Nephron (organoid): ENCODE measurements around the gene MICAL3.

Experiments
- H3K27ac Mint-ChIP-seq, 3 experiments: 2 replicates each; pipeline ENCODE4 v1.8.0; 2020; ENCODE audit warnings: mixed read lengths in 3 of 3, mild to moderate bottlenecking in 2 of 3, moderate library complexity in 1 of 3
- H3K27me3 Mint-ChIP-seq: 2 replicates; pipeline ENCODE4 v1.8.0; 2021; ENCODE audit warnings: low read depth, mild to moderate bottlenecking, moderate library complexity, mixed read lengths
- H3K36me3 Mint-ChIP-seq: 2 replicates; pipeline ENCODE4 v1.8.0; 2020; ENCODE audit warnings: low read depth, mixed read lengths
- H3K4me1 Mint-ChIP-seq: 2 replicates; pipeline ENCODE4 v1.8.0; 2020; ENCODE audit warnings: mixed read lengths
- H3K4me3 Mint-ChIP-seq, 3 experiments: 2 replicates each; pipeline ENCODE4 v1.8.0; 2020; ENCODE audit warnings: mild to moderate bottlenecking in 3 of 3, mixed read lengths in 3 of 3, moderate library complexity in 2 of 3
- H3K9me3 Mint-ChIP-seq: 2 replicates; pipeline ENCODE4 v1.8.0; 2020; ENCODE audit warnings: mixed read lengths
- CTCF ChIP-seq, 3 experiments: fragments of 200-600 bp; sonication (generic); IDR thresholded peaks; one replicate each; pipeline ENCODE4 v1.5.0; 2021; ENCODE audit warnings: antibody characterized with exemption in 3 of 3; ENCODE audit not compliant: unreplicated experiment in 3 of 3

MICAL3 gene

GRCh38 chr22:17802822-17803221 lies 221.5 kb downstream of the MICAL3 start:
- H3K9me3 Mint-ChIP-seq = no peaks in the 10 kb centered on the region
- no peak overlapping the region for H3K27ac Mint-ChIP-seq
- no peak for TF ChIP-seq CTCF (IDR thresholded peaks at IDR 0.05; ENCODE audit: unreplicated experiment in 3 of 3)
- no peaks in the 10 kb centered on the region for H3K27me3 Mint-ChIP-seq
- H3K4me1 Mint-ChIP-seq = peaks cover 36% of the 10 kb centered on the region
- peaks cover 21% of the 10 kb centered on the region for H3K36me3 Mint-ChIP-seq
- no peak overlapping the region for H3K4me3 Mint-ChIP-seq

- Mint-ChIP-seq H3K36me3 (peaks cover 21% of the 10 kb centered on the region), H3K4me3 (no peak overlapping the region), H3K4me1 (peaks cover 32% of the 10 kb centered on the region), H3K9me3 (no peaks in the 10 kb centered on the region), H3K27ac (no peak overlapping the region), H3K27me3 (no peaks in the 10 kb centered on the region)
- no peak for TF ChIP-seq CTCF (IDR thresholded peaks at IDR 0.05; ENCODE audit: unreplicated experiment in 3 of 3)
Measured at GRCh38 chr22:17802411-17802810, 221.9 kb downstream of the MICAL3 start.

GRCh38 chr22:17797721-17798559 lies 226.4 kb downstream of the MICAL3 start:
- H3K4me1 Mint-ChIP-seq = peaks cover 20% of the 10 kb centered on the region
- no peaks in the 10 kb centered on the region for H3K9me3 Mint-ChIP-seq
- H3K27me3 Mint-ChIP-seq = no peaks in the 10 kb centered on the region
- H3K27ac Mint-ChIP-seq = no peak overlapping the region
- no peak for TF ChIP-seq CTCF (IDR thresholded peaks at IDR 0.05; ENCODE audit: unreplicated experiment in 3 of 3)
- H3K4me3 Mint-ChIP-seq = no peak overlapping the region
- no peaks in the 10 kb centered on the region for H3K36me3 Mint-ChIP-seq

GRCh38 chr22:17796695-17797094 lies 227.7 kb downstream of the MICAL3 start:
- H3K4me3 Mint-ChIP-seq = no peak overlapping the region
- no peaks in the 10 kb centered on the region for H3K9me3 Mint-ChIP-seq
- no peaks in the 10 kb centered on the region for H3K27me3 Mint-ChIP-seq
- peaks cover under 1% of the 10 kb centered on the region for H3K36me3 Mint-ChIP-seq
- peaks cover 13% of the 10 kb centered on the region for H3K4me1 Mint-ChIP-seq
- H3K27ac Mint-ChIP-seq = no peak overlapping the region
- no peak for TF ChIP-seq CTCF (IDR thresholded peaks at IDR 0.05; ENCODE audit: unreplicated experiment in 3 of 3)

- H3K27me3 Mint-ChIP-seq = no peaks in the 10 kb centered on the region
- peaks cover 13% of the 10 kb centered on the region for H3K4me1 Mint-ChIP-seq
- H3K9me3 Mint-ChIP-seq = no peaks in the 10 kb centered on the region
- no peak overlapping the region for H3K4me3 Mint-ChIP-seq
- no peak for TF ChIP-seq CTCF (IDR thresholded peaks at IDR 0.05; ENCODE audit: unreplicated experiment in 3 of 3)
- peaks cover 5% of the 10 kb centered on the region for H3K36me3 Mint-ChIP-seq
- H3K27ac Mint-ChIP-seq = peak overlapping the region in 1 of 3 experiments; percentile 48
Measured at GRCh38 chr22:17795661-17796548, 228.5 kb downstream of the MICAL3 start.
